ENCODE data around the gene SLFN12. TPM values are rescaled to one million over a fixed set of nuclear protein-coding genes. Genes with fewer than 3 reads are reported as not detected.

The SLFN12 gene
- total and polyA plus RNA-seq, 10 of the 15 experiments (the other 5 are each of a cell fraction or from before 2014, with no cell fraction given) = 8.7 to 18.5 (median 13.4) TPM

- Histone ChIP-seq H4K20me1 (ENCODE audit: control insufficient read depth, insufficient read depth) (no peaks in the 10 kb centered on the region), H3K79me2 (ENCODE audit: control insufficient read depth, insufficient read depth, low read length) (no peaks in the 10 kb centered on the region), H3K27ac (ENCODE audit: control insufficient read depth, insufficient read depth) (no peak overlapping the region), H3K4me3 (no peak overlapping the region), H3K36me3 (ENCODE audit: control insufficient read depth in 2 of 2, insufficient read depth in 2 of 2, low read length in 1 of 2) (no peaks in the 10 kb centered on the region; a peak in 1 of 4 replicates), H3K9ac (ENCODE audit: control insufficient read depth, insufficient read depth, low read length) (no peak overlapping the region), H3K4me1 (ENCODE audit: control insufficient read depth, insufficient read depth, low read length) (no peaks in the 10 kb centered on the region), H3K4me2 (ENCODE audit: control insufficient read depth, insufficient read depth) (no peak overlapping the region), H3K27me3 (replicated peaks in 1 of 2; ENCODE audit: control insufficient read depth in 2 of 2, insufficient read depth in 2 of 2, low read length in 1 of 2) (no peaks in the 10 kb centered on the region), H3K9me3 (replicated peaks; ENCODE audit: control insufficient read depth, insufficient read depth, low read length) (no peaks in the 10 kb centered on the region; the same call in 2 of the 3 replicates), H2AFZ (ENCODE audit: control insufficient read depth, low read depth, low read length) (no peak overlapping the region)
- SMC1A ChIA-PET (ENCODE audit: uncharacterized antibody, unreplicated experiment) = no interaction called here
- DNase-seq (ENCODE audit: low read depth, low spot score) = no peak
- in situ Hi-C loops (cut with MboI) = no loop called here
- intact Hi-C loops (cut with micrococcal nuclease; ENCODE audit: unreplicated experiment) = no loop called here
- ATAC-seq = no peak
- POLR2A ChIA-PET = no interaction called here
- CTCF ChIA-PET = no interaction called here
- RAD21 ChIA-PET (ENCODE audit: unreplicated experiment) = no interaction called here
- FAIRE-seq = no peak
- TF ChIP-seq IRF3 (IDR thresholded peaks at IDR 0.05) (no peak), TCF12 (IDR thresholded peaks at IDR 0.05; ENCODE audit: low read depth, low read length) (no peak), MTA2 (IDR thresholded peaks at IDR 0.05; ENCODE audit: low read depth) (no peak), FOXK2 (IDR thresholded peaks at IDR 0.05) (no peak), CBFB (IDR thresholded peaks at IDR 0.05; ENCODE audit: low read depth) (no peak), MEF2A (IDR thresholded peaks at IDR 0.05; ENCODE audit: insufficient read depth, low read depth, low read length) (no peak), RELA (IDR thresholded peaks at IDR 0.05; ENCODE audit: borderline replicate concordance, partially characterized antibody) (no peak), SREBF1 (IDR thresholded peaks at IDR 0.05; ENCODE audit: low read length) (no peak), ZZZ3 (IDR thresholded peaks at IDR 0.05; ENCODE audit: control insufficient read depth, insufficient read length, low read depth) (no peak), BACH1 (IDR thresholded peaks at IDR 0.05; ENCODE audit: borderline replicate concordance) (no peak), MTA3 (IDR thresholded peaks at IDR 0.05; ENCODE audit: borderline replicate concordance, low read length) (no peak), SPI1 (IDR thresholded peaks at IDR 0.05; ENCODE audit: borderline replicate concordance, insufficient read depth, low read depth, low read length) (no peak), SUPT20H (IDR thresholded peaks at IDR 0.05; ENCODE audit: borderline replicate concordance, control insufficient read depth, low read depth, low read length) (no peak), NFIC (IDR thresholded peaks at IDR 0.05; ENCODE audit: low read depth, low read length) (no peak), ESRRA (IDR thresholded peaks at IDR 0.05; ENCODE audit: low read length) (no peak), NRF1 (conservative IDR thresholded peaks at IDR 0.05; ENCODE audit: low read depth, low read length) (no peak)
- TF ChIP-seq, protein P1, sequence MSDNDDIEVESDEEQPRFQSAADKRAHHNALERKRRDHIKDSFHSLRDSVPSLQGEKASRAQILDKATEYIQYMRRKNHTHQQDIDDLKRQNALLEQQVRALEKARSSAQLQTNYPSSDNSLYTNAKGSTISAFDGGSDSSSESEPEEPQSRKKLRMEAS (IDR thresholded peaks at IDR 0.05; ENCODE audit: low read depth, low read length) = no peak
- TF ChIP-seq, protein P2, sequence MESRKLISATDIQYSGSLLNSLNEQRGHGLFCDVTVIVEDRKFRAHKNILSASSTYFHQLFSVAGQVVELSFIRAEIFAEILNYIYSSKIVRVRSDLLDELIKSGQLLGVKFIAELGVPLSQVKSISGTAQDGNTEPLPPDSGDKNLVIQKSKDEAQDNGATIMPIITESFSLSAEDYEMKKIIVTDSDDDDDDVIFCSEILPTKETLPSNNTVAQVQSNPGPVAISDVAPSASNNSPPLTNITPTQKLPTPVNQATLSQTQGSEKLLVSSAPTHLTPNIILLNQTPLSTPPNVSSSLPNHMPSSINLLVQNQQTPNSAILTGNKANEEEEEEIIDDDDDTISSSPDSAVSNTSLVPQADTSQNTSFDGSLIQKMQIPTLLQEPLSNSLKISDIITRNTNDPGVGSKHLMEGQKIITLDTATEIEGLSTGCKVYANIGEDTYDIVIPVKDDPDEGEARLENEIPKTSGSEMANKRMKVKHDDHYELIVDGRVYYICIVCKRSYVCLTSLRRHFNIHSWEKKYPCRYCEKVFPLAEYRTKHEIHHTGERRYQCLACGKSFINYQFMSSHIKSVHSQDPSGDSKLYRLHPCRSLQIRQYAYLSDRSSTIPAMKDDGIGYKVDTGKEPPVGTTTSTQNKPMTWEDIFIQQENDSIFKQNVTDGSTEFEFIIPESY (IDR thresholded peaks at IDR 0.05) = no peak
- BruUV-seq (replicated peaks) = no TSS peak
- 47% methylated on average over 2 of the region's 2 CpGs for WGBS (ENCODE audit: insufficient coverage, insufficient replicate concordance, low lambda C conversion rate, missing lambda C conversion rate)
Measured at GRCh38 chr17:35476283-35476820, 44.1 kb upstream of the SLFN12 start.
